H1 (cell line): Measurements from ENCODE around the gene C1QL2. TPM values are rescaled to one million over a fixed set of nuclear protein-coding genes. Genes with fewer than 3 reads are reported as not detected.

Experiments
- CTCF ChIA-PET: fragments of 300-600 bp; sonication (Branson Sonifier 250); formaldehyde crosslinking; loops from one replicate; lab custom pipeline; 2021; ENCODE audit not compliant: partially characterized antibody; lab: Charles Lee
- POLR2A ChIA-PET: fragments of 300-600 bp; sonication (Branson Sonifier 250); formaldehyde crosslinking; loops from one replicate; lab custom pipeline; 2021; ENCODE audit warnings: inconsistent platforms; ENCODE audit not compliant: partially characterized antibody; lab: Charles Lee
- DNase-seq, 2 experiments: peaks; one replicate each; pipeline versions ENCODE4 v3.0.0 to v3.0.0-alpha.2; 2010 to 2022; ENCODE audit warnings: low spot score in 2 of 2, low read depth in 1 of 2, mixed read lengths in 1 of 2
- FAIRE-seq: peaks from 2 replicates; lab custom pipeline; 2011; peaks lifted over from hg19 to GRCh38; lab: Jason Lieb, UNC
- H2AFZ ChIP-seq: 2 replicates; pipeline ENCODE4 v1.8.1; 2012; ENCODE audit warnings: low read length, inconsistent platforms
- H2AK5ac ChIP-seq: 2 replicates; pipeline ENCODE4 v1.6.1; 2013; ENCODE audit warnings: low read depth, low read length
- H2BK120ac ChIP-seq: replicated peaks from 2 replicates; pipeline ENCODE3; 2013; ENCODE audit warnings: low read depth, low read length, inconsistent platforms
- H2BK12ac ChIP-seq: 2 replicates; pipeline ENCODE4 v1.6.1; 2013; ENCODE audit warnings: low read depth, low read length
- H2BK15ac ChIP-seq: 2 replicates; pipeline ENCODE4 v1.6.1; 2013; ENCODE audit warnings: low read length
- H2BK20ac ChIP-seq: 2 replicates; pipeline ENCODE4 v1.6.1; 2013; ENCODE audit warnings: low read length
- H2BK5ac ChIP-seq: 2 replicates; pipeline ENCODE4 v1.6.1; 2013; ENCODE audit warnings: low read depth, low read length
- H3K14ac ChIP-seq: 2 replicates; pipeline ENCODE4 v1.6.1; 2013; ENCODE audit warnings: inconsistent platforms; ENCODE audit not compliant: insufficient read length
- H3K18ac ChIP-seq: 2 replicates; pipeline ENCODE4 v1.6.1; 2013; ENCODE audit warnings: low read length; ENCODE audit errors: extremely low read depth
- H3K23ac ChIP-seq: 2 replicates; pipeline ENCODE4 v1.6.1; 2013; ENCODE audit warnings: inconsistent platforms; ENCODE audit not compliant: insufficient read length
- H3K23me2 ChIP-seq: 2 replicates; pipeline ENCODE4 v1.6.1; 2013; ENCODE audit warnings: low read depth, low read length
- H3K27ac ChIP-seq: 2 replicates; pipeline ENCODE4 v1.6.1; 2011; ENCODE audit warnings: low read depth, low read length, inconsistent platforms
- H3K27me3 ChIP-seq, 4 experiments: replicated peaks in 1 of 4; 1 replicate in 1 of 4; 2 replicates in 3 of 4; pipeline versions ENCODE4 v1.6.1 to v1.8.1; 2011 to 2013; ENCODE audit warnings: low read length in 3 of 4, mild to moderate bottlenecking in 3 of 4, inconsistent platforms in 2 of 4, mixed read lengths in 2 of 4, moderate library complexity in 1 of 4; ENCODE audit not compliant: control insufficient read depth in 3 of 4, insufficient read depth in 3 of 4; ENCODE audit errors: extremely low read depth in 1 of 4
- H3K36me3 ChIP-seq, 4 experiments: 2 replicates each; pipeline versions ENCODE4 v1.6.1 to v1.8.1; 2011 to 2013; ENCODE audit warnings: mild to moderate bottlenecking in 4 of 4, low read length in 3 of 4, moderate library complexity in 2 of 4, control low read depth in 1 of 4, inconsistent platforms in 1 of 4; ENCODE audit not compliant: insufficient read depth in 4 of 4, control insufficient read depth in 2 of 4
- H3K4ac ChIP-seq: replicated peaks from 2 replicates; pipeline ENCODE3; 2013; ENCODE audit warnings: low read length, low read depth, mixed read lengths, inconsistent platforms; ENCODE audit not compliant: insufficient read length
- H3K4me1 ChIP-seq, 4 experiments: replicated peaks in 1 of 4; 1 replicate in 1 of 4; 2 replicates in 3 of 4; pipeline versions ENCODE4 v1.6.1 to v1.8.1; 2011 to 2013; ENCODE audit warnings: low read length in 3 of 4, inconsistent platforms in 2 of 4, mixed read lengths in 1 of 4; ENCODE audit not compliant: insufficient read depth in 4 of 4, control insufficient read depth in 3 of 4
- H3K4me2 ChIP-seq, 2 experiments: 2 replicates each; pipeline versions ENCODE4 v1.6.1 to v1.8.1; 2011 to 2013; ENCODE audit warnings: low read depth in 2 of 2, low read length in 2 of 2, control low read depth in 1 of 2, inconsistent platforms in 1 of 2, mild to moderate bottlenecking in 1 of 2; ENCODE audit not compliant: insufficient read depth in 1 of 2
- H3K4me3 ChIP-seq, 4 experiments: fragments of 200-600, 300-600 bp in 1 of 4; sonication (generic), shearing (Covaris generic), sonication (Bioruptor Twin) in 1 of 4; 2 replicates each; pipeline versions ENCODE4 v1.5.1 to v1.8.1; 2011 to 2016; ENCODE audit warnings: low read length in 4 of 4, low read depth in 3 of 4, control low read depth in 2 of 4, inconsistent platforms in 2 of 4, mild to moderate bottlenecking in 2 of 4, mixed read lengths in 1 of 4, moderate library complexity in 1 of 4; ENCODE audit not compliant: insufficient read depth in 2 of 4; ENCODE audit errors: extremely low read depth in 1 of 4
- H3K56ac ChIP-seq: replicated peaks from 2 replicates; pipeline ENCODE3; 2013; ENCODE audit warnings: low read depth, mild to moderate bottlenecking, mixed read lengths, low read length, inconsistent platforms; ENCODE audit not compliant: insufficient read length
- H3K79me1 ChIP-seq: 2 replicates; pipeline ENCODE4 v1.6.1; 2013; ENCODE audit warnings: low read depth, low read length, control low read depth
- H3K79me2 ChIP-seq, 2 experiments: 2 replicates each; pipeline versions ENCODE4 v1.6.1 to v1.8.1; 2012 to 2013; ENCODE audit warnings: low read length in 2 of 2, mild to moderate bottlenecking in 2 of 2, inconsistent platforms in 1 of 2; ENCODE audit not compliant: insufficient read depth in 2 of 2, control insufficient read depth in 1 of 2
- H3K9ac ChIP-seq, 4 experiments: replicated peaks in 1 of 4; 1 replicate in 1 of 4; 2 replicates in 3 of 4; pipeline versions ENCODE4 v1.6.1 to v1.8.1; 2011 to 2013; ENCODE audit warnings: low read depth in 3 of 4, low read length in 3 of 4, control low read depth in 2 of 4, mild to moderate bottlenecking in 2 of 4, moderate library complexity in 2 of 4, inconsistent platforms in 1 of 4; ENCODE audit errors: extremely low read depth in 1 of 4
- H3K9me3 ChIP-seq, 2 experiments: 2 replicates each; pipeline versions ENCODE4 v1.6.1 to v1.8.1; 2012 to 2013; ENCODE audit warnings: mild to moderate bottlenecking in 2 of 2, moderate library complexity in 2 of 2, control low read depth in 1 of 2, inconsistent platforms in 1 of 2, low read depth in 1 of 2, low read length in 1 of 2, mixed read lengths in 1 of 2; ENCODE audit not compliant: insufficient read depth in 2 of 2
- H4K20me1 ChIP-seq, 2 experiments: replicated peaks in 1 of 2; 2 replicates each; pipeline versions ENCODE3 to v1.8.1; 2011 to 2013; ENCODE audit warnings: inconsistent platforms in 2 of 2, low read length in 2 of 2, mild to moderate bottlenecking in 1 of 2; ENCODE audit not compliant: insufficient read depth in 2 of 2, control insufficient read depth in 1 of 2
- H4K5ac ChIP-seq: 2 replicates; pipeline ENCODE4 v1.6.1; 2013; ENCODE audit warnings: low read length, low read depth, mixed read lengths, inconsistent platforms; ENCODE audit not compliant: insufficient read length
- H4K8ac ChIP-seq: 2 replicates; pipeline ENCODE4 v1.8.0; 2013; ENCODE audit warnings: mild to moderate bottlenecking, moderate library complexity, low read length, inconsistent platforms; ENCODE audit not compliant: insufficient read depth; ENCODE audit errors: extremely low read depth
- H4K91ac ChIP-seq: replicated peaks from 2 replicates; pipeline ENCODE3; 2013; ENCODE audit warnings: low read length, mixed read lengths, inconsistent platforms; ENCODE audit not compliant: insufficient read length
- CBX8 ChIP-seq: fragments of 300-800, 300-1000 bp; sonication (generic); IDR thresholded peaks from 2 replicates; pipeline ENCODE4 v1.7.1; 2016; ENCODE audit warnings: low read depth, low read length, borderline replicate concordance
- HDAC2 ChIP-seq, 2 experiments: fragments of 300-600 bp in 1 of 2; sonication (generic) in 1 of 2; IDR thresholded peaks; 2 replicates each; pipeline ENCODE4 v1.6.1; 2011 to 2012; ENCODE audit warnings: low read depth in 2 of 2, low read length in 2 of 2, mild to moderate bottlenecking in 2 of 2, moderate library complexity in 2 of 2, borderline replicate concordance in 1 of 2, inconsistent platforms in 1 of 2
- KDM1A ChIP-seq: fragments of 200-600, 300-600 bp; sonication (generic); IDR thresholded peaks from 2 replicates; pipeline ENCODE4 v1.7.1; 2016; ENCODE audit warnings: mild to moderate bottlenecking, low read length, borderline replicate concordance
- WGBS, 2 experiments: shearing (Covaris generic) in 1 of 2; methylation state at CpG; one replicate each; pipeline versions ENCODE4 v1.1.6 to v1.1.7; 2013 to 2015; ENCODE audit warnings: low lambda C conversion rate in 2 of 2, mixed read lengths in 2 of 2, inconsistent platforms in 1 of 2, low coverage in 1 of 2, missing lambda C conversion rate in 1 of 2; ENCODE audit not compliant: insufficient replicate concordance in 2 of 2, insufficient coverage in 1 of 2, insufficient read length in 1 of 2; ENCODE audit errors: extremely low coverage in 1 of 2, missing lambda C conversion rate in 1 of 2; 5-methylcytosine and 5-hydroxymethylcytosine counted together
- polyA plus RNA-seq, 7 experiments: library from polyadenylated mRNA; depleted of rRNA in 3 of 7; stranded (reverse) in 5 of 7; unstranded in 2 of 7; fragments of >200 nt in 5 of 7; fragments of 200-250 nt in 2 of 7; gene quantifications; 1 replicate in 5 of 7; 2 replicates in 1 of 7; 4 replicates in 1 of 7; pipeline versions ENCODE4 v1.2.1 to v1.2.3, GENCODE V29; 2011 to 2013; ENCODE audit warnings: missing spikeins in 2 of 7, mixed read lengths in 2 of 7
- total RNA-seq: library from RNA; stranded (reverse); fragmentation: NEBNext Ultra II Directional; extraction: Animal tissue kit (Norgen Biotek cat#: 25700); gene quantifications from 2 replicates; pipeline ENCODE4 v1.2.1, GENCODE V29; 2021

C1QL2 gene
- total and polyA plus RNA-seq, 2 of the 8 experiments (the other 6 are each of a cell fraction or from before 2014, with no cell fraction given) = 0.80 to 0.88 TPM

DNA sequence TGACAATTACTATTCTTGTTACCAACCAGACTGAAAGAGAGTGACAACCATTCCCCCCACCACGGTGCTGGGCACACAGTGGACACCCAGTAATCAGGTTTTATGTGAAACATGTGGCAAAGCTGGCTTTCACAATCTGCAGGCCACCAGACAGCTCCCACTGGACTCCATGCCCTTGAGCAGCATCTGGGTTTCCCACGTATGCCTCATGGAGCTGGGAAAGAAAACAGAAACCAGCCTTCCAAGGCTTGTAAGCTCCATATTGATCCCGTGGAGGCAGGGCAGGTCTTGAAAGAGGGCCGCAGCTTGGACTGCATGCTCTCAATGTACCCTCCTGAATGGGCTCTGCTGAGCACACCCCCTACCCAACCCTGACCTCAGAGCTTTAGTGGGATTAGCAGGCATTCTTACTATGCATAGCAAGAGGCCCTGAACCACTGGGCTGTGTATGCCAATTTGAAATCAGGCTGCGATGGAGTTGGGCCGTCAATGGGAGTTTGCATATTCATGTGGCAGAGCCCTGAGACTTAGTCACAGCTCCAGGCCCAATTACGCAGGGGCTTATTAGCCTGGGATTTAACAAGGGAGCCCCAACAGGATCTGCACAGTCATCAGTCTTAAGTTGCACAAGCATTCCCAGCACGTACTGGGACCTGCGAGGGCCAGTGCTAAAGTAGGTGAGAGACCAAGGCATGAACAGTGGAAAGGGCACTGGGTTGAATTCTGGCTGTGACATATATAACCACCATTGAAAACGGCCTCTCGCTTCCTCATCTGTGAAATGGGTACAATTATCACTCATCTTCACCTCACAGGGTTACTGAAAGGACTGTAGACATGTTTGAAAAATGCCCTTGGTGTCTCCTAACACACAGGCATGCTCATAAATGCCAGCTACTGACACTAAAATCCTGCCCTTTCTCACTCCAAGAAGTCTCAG, 10.5 kb downstream of the C1QL2 start:
- H3K56ac ChIP-seq = no peak overlapping the region
- no peaks in the 10 kb centered on the region for H3K9me3 ChIP-seq
- H3K4me1 ChIP-seq = peaks cover 0 to 7% (median 2%) of the 10 kb centered on the region in 4 experiments; a peak in 3 of 7 replicates
- DNase-seq = no peak
- WGBS, 2 experiments = 78% methylated on average over 11 of the region's 11 CpGs; no CpG with 5 or more reads in 1 of the 2 experiments
- peak overlapping the region; percentile 28; the same call in 1 of the 2 replicates for H2BK5ac ChIP-seq
- no peak overlapping the region for H4K5ac ChIP-seq
- H3K9ac ChIP-seq = no peak overlapping the region
- no peak for TF ChIP-seq CBX8
- peak; percentile 87; the same call in 1 of the 2 replicates for TF ChIP-seq KDM1A
- 0 out of 4 replicates have a peak, but pooled peaks of 1 of the 2 experiments have one; percentile 73 for TF ChIP-seq HDAC2 (IDR thresholded peaks at IDR 0.05; ENCODE audit: borderline replicate concordance in 1 of 2, low read depth in 2 of 2, low read length in 2 of 2)
- TF ChIP-seq, all 59 proteins: peak for 2
- Histone ChIP-seq H3K27ac (no peak overlapping the region), H2AK5ac (no peak overlapping the region), H3K4me3 (no peak overlapping the region), H2BK12ac (peak overlapping the region; percentile 83; the same call in 1 of the 2 replicates), H4K8ac (no peak overlapping the region), H3K4me2 (peak overlapping the region; percentile 3 to 22; a peak in 1 of 4 replicates), H3K23me2 (no peaks in the 10 kb centered on the region; the same call in 1 of the 2 replicates), H3K23ac (no peak overlapping the region), H2AFZ (no peak overlapping the region), H3K18ac (no peak overlapping the region; the same call in none of the 2 replicates), H3K36me3 (no peaks in the 10 kb centered on the region), H3K79me1 (no peaks in the 10 kb centered on the region), H2BK15ac (no peak overlapping the region), H3K27me3 (no peaks in the 10 kb centered on the region; a peak in 2 of 7 replicates), H3K79me2 (no peaks in the 10 kb centered on the region), H3K4ac (no peak overlapping the region), H4K20me1 (no peaks in the 10 kb centered on the region), H2BK20ac (no peak overlapping the region), H4K91ac (peak overlapping the region; percentile 16), H3K14ac (no peak overlapping the region), H2BK120ac (no peak overlapping the region)
- no peak for FAIRE-seq
- ChIA-PET POLR2A (interaction anchor here (0.8 to 1.9 kb wide), 2 partner anchors 9 to 11 kb away, joined by 3 to 5 read pairs; no protein-coding TSS in a partner anchor), CTCF (interaction anchor here (0.8 to 18.5 kb wide), 8 partner anchors 9 to 122 kb away, joined by 3 to 198 read pairs (median 5); no protein-coding TSS in a partner anchor)
